Mesenteric fat pad (tissue), 1 donor: ENCODE measurements around the gene PRDM12. TPM values are rescaled to one million over a fixed set of nuclear protein-coding genes. Genes with fewer than 3 reads are reported as not detected.

ENCODE experiments used
- DNase-seq: peaks from one replicate; pipeline ENCODE4 v3.0.0-alpha.2; 2020; ENCODE audit warnings: low spot score
- microRNA-seq: library from miRNA; unstranded; fragments of <30 nt; microRNA quantifications from one replicate; pipeline ENCODE4 v1.2.0, GENCODE V29; 2020; ENCODE audit warnings: borderline number of aligned reads
- total RNA-seq: library from RNA; stranded (reverse); fragmentation: NEBNext Ultra II Directional; extraction: Animal tissue kit (Norgen Biotek cat#: 25700); gene quantifications from one replicate; pipeline ENCODE4 v1.2.1, GENCODE V29; 2021
- donor health status: DM: yes; HTN: yes; CAD: no.

PRDM12 gene
- total RNA-seq, 1 donor from 2014 or later = not detected

DNA sequence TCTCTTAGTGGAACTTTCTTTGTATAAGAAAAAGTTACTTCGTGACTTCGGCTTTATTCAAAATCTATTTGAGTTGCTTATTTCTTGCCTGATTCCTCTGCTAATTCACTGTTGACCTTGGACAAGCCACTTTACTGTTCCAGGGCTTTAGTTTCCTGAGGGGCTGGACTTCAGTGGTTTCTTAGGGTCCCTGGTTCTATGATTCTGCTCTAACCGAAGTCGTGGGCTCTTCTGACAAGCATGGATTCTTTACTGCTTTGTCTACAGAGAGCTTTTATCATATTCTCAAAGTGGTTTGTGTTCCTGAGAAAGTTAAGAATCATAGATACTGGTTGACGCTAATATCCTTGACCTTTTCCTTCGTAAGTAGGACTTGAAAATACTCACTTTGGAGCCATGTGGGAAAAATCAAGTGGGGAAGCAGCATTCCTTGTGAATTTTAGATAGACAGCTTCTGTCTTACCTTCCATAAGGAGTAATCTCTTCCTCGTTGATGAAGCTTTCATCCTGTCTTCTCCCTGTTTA lies 50.3 kb downstream of the PRDM12 start:
- DNase-seq = no peak

DNA sequence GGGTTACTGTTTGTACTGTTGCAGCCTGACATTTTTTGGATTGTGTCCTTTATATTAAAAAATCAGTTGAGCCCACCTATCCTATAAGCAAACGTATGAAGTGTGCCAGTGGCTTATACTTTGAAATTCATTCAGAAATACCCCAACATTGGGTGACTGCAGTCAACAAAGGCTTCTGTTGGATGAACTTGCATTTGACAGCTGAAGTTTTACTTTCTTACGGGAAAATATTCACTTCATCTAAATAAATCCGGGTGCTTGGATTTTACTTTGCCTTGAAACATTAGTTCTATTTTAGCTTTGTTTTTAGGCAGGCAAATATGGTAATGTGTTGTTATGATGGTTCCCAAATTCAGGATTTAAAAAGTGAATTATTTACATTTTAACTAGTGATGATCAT lies 50.9 kb downstream of the PRDM12 start:
- DNase-seq = no peak

DNA sequence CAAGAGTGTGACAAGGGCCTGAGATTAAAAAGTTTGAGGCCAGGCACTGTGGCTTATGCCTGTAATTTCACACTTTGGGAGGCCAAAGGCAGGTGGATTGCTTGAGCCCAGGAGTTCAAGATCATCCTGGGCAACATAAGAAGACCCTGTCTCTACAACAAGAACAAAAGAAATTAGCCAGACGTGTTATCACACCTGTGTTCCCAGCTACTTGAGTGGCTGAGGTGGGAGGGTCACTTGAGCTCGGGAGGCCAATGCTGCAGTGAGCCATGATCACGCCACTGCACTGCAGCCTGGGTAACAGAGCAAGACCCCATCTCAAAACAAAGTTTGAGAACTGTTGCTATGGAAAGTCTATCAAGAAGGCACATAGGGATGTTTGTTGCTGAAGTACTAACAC lies 54.2 kb downstream of the PRDM12 start:
- DNase-seq = no peak

DNA sequence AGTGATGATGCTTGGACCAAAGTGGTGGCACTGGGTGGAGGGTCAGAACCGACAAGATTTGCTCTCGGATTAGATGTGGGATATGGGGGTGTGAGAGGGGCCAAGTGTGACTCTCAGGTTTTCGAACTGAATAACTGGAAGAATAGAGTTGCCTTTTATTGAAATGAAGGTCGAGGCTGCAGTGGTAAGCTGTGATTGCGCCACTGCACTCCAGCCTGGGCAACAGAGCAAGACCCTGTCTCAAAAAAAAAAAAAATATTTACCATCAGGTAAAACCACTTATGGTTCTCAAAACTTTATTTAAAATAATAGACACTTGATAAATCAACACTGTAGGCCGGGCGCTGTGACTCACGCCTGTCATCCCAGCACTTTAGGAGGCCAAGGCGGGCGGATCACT lies 56.4 kb downstream of the PRDM12 start:
- DNase-seq = no peak

DNA sequence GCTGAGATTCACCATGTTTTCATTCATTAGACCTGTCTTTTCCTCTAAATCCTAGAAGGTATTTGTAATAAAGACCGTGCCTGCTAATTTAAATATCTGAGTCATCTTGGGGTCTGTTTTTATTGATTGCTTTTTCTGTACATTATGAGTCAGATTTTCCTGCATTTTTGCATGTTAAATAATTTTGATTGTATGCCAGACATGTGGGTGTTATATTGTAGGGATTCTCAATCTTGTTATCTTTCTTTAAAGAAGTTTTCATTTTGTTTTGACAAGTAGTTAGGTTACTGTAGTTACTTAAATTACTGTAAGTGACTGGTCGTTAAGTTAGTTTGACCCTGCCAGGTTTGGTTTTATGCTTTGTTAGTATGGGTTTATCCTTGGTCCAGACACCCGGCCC lies 64.3 kb downstream of the PRDM12 start:
- no peak for DNase-seq

DNA sequence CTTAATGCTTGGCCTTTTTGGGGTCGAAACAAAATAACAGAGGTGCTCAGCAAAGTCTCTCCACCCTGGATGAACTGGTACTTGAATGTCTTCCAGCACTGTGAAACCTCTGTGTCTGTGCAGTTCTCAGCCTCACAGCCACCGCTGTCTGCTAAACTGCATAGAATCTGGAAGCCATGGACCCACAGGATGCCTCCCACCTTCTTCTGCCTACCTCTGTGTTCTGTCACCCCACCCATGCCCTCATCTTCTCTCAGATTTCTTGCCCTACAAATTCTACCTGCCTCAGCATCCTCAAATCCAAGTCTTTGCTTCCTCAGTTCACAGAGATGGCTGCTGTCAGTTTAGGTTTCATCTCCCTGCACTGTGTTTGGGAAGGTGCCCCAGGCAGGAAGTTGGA lies 64.8 kb downstream of the PRDM12 start:
- no peak for DNase-seq

DNA sequence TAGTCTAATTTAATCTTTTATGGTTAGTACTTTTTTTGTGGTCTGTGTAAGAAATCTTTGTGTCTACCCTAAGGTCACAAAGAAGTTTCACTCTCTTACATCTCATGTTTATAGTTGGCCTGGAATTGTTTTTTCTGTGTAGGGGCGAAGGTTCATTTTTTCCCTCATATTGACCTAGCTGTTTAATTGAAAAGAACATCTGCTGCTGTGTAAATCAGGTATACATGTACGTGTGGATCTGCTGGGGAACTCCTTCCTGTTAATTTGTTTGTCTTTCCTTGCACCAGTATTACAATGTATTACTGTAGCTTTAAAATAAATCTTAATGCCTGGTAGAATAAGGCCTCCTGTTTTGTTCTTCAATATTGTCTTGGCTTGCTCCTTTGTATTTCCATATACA lies 67.0 kb downstream of the PRDM12 start:
- DNase-seq = no peak

DNA sequence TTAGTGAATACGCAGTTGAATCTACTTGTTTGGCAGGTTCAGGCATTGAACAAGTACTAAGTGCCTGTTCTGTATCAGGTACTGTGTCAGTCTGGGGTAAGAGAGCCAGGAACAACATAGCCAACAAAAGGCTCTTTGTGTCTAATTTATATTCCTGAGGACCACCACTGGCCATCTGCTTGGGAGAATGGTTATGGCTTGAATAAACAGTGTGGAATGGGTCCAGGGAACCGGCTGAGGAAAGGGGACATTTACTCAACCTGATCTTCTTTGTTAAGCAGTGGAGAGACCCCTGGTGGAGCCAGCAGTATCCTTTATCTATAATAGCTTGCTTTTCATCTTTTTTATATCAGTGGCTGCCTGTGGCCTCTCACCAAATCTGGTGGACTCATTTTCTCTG lies 67.7 kb downstream of the PRDM12 start:
- no peak for DNase-seq

Small RNA genes lying within 50 kb of the gene (microRNA-seq; reads per million reads assigned to microRNA genes)
- not detected for gene MIR6856

Other genes with a start within 250 kb of the PRDM12 start
- 304 TPM for gene ASS1, start 219.6 kb upstream of the PRDM12 start, total RNA-seq
- 49.5 TPM for gene FUBP3, start 85.0 kb upstream of the PRDM12 start, total RNA-seq
- gene EXOSC2, start 29.2 kb downstream of the PRDM12 start, total RNA-seq = 21.2 TPM
- 92.4 TPM for gene ABL1, start 170.7 kb downstream of the PRDM12 start, total RNA-seq
- not detected for gene QRFP, start 232.2 kb downstream of the PRDM12 start, total RNA-seq